COLO668 (cell line): ENCODE data around the gene ZNF587B.
A peak's percentile ranks its signal among the peaks of the same experiment; 100 is the strongest.
"Not testable (repeated sequence)": the region's sequence is repeated elsewhere in the genome, so short reads cannot be mapped to it uniquely, and the experiment has no call there.

ENCODE experiments used
- DNase-seq: peaks from one replicate; lab custom pipeline; 2025; ENCODE audit not compliant: unreplicated experiment; lab: John Stamatoyannopoulos, UW

ZNF587B gene

GRCh38 chr19:57830071-57830602 is at the start of gene ZNF587B:
Gene ZNF587B (plus strand): TSS chr19:57830299. CDS start chr19:57830529, 230 bp downstream.
- peak; percentile 11 for DNase-seq

DNA sequence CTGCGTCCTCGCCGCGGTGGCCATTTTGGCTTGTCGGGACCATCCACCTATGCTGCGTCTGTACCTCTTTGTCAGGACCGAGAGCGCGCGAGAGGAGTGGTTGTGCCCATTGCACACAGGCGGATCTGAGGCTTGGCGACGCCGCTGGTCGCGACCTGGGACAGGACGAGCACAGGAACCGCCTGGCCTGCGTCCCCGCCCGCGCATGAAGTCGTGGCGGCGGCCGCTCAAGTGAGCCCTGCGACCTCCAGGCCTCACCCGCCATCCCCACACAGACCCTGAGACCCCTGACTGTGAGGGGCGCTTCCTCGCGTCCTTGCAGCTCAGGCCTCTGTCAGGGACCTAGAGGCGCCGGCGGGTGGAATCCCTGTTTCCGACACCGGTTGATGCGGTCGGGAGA is 43.8 kb upstream of the ZNF587B start:
- no peak for DNase-seq

GRCh38 chr19:57786906-57787305 is 43.2 kb upstream of the ZNF587B start:
- no peak for DNase-seq

DNA sequence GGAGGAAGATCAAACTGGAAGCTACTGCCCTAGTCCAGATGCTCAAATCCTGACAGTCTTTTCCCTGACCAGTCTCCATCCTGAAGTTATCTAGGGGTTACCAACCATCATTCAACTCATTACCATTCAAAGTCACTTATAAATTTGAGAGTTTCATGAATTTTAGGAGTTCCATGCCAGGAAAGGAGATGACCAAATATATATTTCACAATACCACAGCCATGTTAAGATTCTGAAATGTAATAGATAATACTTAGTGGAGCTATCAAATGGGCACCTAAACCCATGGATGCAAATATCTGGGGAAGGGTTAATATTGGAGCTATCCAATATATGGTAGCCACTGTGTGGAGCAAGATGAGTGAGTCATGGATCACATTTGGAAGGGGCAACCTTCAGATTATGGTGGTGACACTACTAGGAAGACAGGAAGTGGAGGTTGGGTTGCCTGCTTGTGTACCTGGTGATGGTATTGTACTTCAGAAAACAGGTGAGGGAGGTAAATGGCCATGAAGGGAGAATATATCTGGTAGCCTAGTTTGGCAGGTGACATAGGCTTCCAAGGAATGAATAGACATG is 41.9 kb upstream of the ZNF587B start:
- no peak for DNase-seq

- no peak for DNase-seq
Observed at GRCh38 chr19:57789288-57789687, 40.8 kb upstream of the ZNF587B start.

DNA sequence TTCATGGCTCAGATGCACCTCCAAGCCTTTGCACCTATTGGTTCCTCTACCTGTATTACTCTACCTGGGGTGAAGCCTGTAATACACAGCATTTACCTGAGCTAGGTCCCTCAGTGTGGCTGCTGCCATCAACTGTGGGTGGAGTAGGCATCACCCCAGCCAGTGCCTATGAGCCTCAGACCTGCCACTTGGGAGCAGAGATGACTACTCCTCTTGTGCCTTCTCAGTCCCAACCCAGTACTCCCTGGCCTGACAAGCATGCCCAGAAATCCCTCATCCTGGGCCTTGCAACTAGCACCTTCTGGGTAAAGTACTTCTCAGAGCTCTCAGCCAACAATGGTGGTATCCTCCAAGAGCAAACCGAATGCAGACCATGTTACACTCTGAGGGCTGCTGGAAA is 33.5 kb upstream of the ZNF587B start:
- DNase-seq, result not testable (repeated sequence)

DNA sequence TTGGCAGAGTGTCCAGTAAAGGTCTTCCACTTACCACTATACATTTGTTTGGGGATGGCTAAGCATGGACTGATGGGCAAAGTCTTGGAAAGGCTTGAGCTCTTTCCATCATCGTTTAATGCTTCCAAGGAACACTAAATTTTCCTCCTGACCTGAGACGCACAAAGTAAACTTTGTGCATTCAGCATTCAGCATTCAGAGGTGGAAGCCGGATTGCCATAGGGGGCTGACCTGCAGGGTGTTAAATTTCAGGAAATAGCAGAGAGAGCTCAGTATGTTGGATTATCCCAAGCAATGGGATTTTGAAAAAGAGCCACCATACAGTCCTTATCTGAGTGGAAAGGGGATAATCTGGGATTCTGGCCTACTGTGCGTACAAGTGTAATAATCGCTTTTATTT is 29.4 kb upstream of the ZNF587B start:
- no peak for DNase-seq

GRCh38 chr19:57802269-57802668 is 27.8 kb upstream of the ZNF587B start:
- DNase-seq, result no peak

- no peak for DNase-seq
Observed at GRCh38 chr19:57803265-57803593, 26.9 kb upstream of the ZNF587B start.

DNA sequence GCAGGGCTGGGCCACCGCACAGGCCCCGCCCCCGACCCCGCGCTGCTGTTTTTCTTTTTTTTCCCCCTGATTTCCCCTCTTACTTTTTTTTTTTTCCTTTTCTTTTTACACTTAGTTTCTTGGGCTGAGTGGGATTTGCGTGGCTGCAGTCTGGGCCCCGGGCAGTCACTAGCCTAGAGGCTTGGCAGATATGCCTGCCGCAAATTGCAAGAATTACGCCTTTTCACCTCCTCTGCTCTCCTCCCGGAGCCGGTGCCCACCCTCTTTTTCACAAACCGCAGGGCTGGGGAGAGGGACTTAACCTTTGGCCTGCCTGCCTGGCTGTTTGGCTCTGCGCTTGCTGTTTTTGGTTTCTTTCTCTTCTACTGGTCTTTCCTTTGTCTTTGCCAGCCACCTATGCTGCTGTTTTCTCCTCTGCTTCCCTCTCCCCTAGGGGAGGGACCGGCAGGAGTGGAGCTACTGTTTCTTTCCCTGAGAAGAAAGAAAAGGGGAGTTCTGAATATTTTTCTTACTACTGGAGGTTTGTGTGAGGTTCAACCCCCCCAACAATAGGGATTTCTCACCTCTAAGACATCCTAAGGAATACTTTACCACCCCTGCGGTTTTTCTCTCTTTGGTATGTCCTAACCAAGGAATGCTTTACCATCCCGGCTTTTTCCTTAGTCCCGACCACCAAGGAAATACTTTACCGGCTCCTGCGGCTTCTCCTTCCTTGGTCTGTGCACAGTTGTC is 26.3 kb upstream of the ZNF587B start:
- DNase-seq, result no peak

- no peak for DNase-seq
Observed at GRCh38 chr19:57807541-57807940, 22.6 kb upstream of the ZNF587B start.

DNA sequence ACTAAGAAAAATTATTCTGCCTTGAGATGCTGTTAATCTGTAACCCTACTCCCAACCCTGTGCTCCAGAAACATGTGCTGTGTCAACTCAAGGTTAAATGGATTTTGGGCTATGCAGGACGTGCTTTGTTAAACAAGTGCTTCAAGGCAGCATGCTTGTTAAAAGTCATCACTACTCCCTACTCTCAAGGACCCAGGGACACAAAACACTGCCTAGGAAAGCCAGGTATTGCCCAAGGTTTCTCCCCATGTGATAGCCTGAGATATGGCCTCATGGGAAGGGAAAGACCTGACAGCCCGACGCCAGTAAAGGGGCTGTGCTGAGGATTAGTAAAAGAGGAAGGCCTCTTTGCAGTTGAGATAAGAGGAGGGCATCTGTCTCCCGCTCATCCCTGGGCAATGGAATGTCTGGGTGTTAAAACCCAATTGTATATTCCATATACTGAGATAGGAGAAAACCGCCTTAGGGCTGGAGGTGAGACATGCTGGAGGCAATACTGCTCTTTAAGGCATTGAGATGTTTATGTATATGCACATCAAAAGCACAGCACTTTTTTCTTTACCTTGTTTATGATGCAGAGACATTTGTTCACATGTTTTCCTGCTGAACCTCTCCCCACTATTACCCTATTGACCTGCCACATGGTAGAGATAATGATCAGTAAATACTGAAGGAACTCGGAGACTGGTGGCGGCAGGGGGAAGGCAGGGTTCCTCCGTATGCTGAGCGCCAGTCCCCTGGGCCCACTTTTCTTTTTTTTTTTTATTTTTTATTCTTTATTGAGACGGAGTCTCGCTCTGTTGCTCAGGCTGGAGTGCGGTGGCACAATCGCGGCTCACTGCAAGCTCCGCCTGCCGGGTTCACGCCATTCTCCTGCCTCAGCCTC is 19.4 kb upstream of the ZNF587B start:
- DNase-seq, result not testable (repeated sequence)

- DNase-seq, result no peak
Observed at GRCh38 chr19:57812226-57812625, 17.9 kb upstream of the ZNF587B start.

GRCh38 chr19:57812975-57813820 is 16.9 kb upstream of the ZNF587B start:
- DNase-seq, result not testable (repeated sequence)

DNA sequence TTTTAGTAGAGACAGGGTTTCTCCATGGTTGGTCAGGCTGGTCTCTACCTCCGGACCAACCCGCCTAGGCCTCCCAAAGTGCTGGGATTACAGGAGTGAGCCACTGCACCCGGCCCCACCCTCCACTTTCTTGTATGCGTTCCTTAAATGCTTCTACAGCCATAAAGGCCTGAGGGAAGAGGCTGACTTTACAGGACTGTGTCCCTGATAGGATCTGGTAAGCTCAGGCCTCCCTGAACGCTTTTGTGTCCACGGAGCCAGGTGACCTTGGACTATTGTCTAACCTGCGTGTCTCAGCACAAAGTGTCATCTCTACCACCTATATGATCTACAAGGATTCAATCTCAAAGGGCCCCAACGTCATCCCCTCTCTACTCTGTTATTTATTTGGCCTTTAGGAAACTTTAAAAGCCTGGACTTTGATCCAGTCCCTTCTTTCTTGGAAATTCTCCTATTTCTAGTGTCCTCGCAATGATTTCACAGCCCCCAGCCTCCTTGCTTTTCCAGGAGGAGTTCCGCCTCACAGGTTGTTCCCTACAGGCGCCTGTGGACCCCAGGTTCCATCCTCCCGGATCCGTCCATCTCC is 16.1 kb upstream of the ZNF587B start:
- peak; percentile 4 for DNase-seq

DNA sequence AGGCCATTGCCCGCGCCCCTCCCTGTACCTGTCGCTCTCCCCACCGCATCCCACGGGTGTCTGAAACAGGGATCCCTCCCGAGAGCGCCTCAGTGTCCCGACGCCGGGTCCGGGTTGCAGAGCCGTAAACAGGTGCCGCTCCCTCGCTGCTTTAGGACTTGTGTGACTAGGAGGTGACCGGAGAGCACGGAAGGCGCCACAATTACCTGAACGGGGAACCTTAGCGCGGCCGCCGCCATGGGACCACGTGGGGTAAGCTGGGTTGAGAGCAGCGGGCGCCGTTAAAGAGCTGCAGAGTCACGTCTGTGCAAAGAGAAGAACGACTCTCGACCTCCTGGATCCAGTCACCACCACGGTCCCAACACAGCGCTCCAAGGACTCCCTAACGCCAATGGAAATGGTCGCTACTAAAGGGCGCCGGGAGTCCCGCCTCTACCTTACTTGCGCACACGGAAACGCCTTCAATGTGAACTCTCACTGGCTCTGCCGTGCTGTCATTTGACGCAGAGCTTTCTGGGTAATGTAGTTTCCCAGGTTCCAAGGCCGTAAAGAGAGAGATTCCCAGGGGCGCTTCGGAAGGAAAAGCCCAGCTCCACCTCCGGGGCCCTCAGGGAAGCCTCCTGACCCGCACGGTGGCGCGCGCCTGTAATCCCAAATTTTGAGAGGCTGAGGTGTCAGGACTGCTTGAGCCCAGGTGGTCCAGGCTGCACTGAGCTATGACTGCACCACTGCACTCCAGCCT is 15.4 kb upstream of the ZNF587B start, which contains the start of gene ZNF552:
Gene ZNF552, minus strand, starts transcription at position 409 of the 742 bp plus-strand sequence. Its CDS starts 170 bp downstream, at position 239.
- peak; percentile 87 for DNase-seq

DNA sequence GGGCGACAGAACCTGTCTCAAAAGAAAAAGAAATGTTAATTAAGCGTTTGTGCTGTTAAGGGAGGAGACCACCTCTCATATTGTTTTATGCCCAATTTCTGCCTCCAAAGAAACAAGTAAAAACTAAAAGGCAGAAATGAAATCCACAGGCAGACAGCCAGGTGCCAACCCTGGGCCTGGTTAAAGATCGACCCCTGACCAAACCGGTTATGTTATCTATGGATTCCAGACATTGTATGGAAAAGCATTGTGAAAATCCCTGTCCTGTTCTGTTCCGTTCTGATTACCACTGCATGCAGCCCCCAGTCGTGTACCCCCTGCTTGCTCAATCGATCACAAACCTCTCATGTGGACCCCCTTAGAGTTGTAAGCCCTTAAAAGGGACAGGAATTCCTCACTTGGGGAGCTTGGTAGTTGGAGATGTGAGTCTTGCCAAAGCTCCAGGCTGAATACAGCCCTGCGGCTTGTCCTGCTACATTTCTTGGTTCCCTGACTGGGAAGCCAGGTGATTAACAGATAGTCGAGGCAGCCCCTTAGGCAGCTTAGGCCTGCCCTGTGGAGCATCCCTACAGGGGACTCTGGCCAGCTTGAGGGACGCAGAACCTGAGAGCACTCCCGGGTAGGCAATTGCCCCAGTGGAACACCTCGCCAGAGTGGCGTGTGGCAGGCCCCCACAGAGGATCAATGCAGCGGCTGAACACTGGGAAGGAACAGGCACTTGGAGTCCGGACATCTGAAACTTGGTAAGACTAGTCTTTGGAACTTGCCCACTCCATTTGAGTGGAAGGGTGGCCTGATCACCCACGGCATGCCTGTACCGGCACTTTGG is 14.6 kb upstream of the ZNF587B start:
- no peak for DNase-seq

GRCh38 chr19:57816652-57817051 is 13.4 kb upstream of the ZNF587B start:
- no peak for DNase-seq

DNA sequence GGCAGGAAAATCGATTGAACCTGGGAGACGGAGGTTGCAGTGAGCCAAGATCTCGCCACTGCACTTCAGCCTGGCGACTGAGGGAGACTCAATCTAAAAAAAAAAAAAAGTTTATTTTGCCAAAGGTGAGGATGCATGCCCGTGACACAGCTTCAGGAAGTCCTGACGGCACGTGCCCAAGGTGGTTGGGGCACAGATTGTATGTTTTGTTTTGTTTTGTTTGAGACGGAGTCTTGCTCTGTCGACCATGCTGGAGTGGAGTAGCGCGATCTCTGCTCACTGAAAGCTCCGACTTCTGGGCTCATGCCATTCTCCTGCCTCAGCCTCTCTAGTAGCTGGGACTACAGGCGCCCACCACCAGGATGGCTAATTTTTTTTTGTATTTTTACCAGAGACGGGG is 12.1 kb upstream of the ZNF587B start:
- no peak for DNase-seq
